ENCODE data around the gene MED13. TPM values are rescaled to one million over a fixed set of nuclear protein-coding genes. Genes with fewer than 3 reads are reported as not detected.

Gene MED13
- total RNA-seq, 1 donor: 68.8 TPM

DNA sequence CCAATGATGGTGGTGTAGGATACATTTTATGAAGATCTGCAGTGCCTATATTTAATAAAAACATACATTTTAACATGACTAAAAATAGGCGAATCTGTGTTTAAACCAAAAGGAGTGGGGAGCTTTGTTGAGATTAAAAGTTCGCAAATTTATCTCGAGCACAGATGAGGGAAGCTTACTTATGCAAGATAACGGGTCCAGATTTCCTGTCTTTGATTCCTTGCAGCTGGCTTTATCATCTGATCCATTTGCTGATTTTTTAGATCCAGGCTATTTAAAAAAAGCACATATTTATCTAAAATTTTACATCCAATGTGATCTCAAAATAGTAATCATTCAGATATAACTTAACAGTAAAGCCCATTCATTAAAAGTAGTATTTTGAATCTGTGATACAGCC lies 80.3 kb downstream of the MED13 start:
- peaks cover 47% of the 10 kb centered on the region for H3K36me3 ChIP-seq (ENCODE audit: insufficient read depth, low read length)
- H3K27me3 ChIP-seq (ENCODE audit: insufficient read depth, low read length): no peaks in the 10 kb centered on the region
- H3K9me3 ChIP-seq (ENCODE audit: low read depth, low read length): no peaks in the 10 kb centered on the region
- H3K79me2 ChIP-seq (ENCODE audit: insufficient read depth, low read length): peaks cover 25% of the 10 kb centered on the region
- no peak for DNase-seq (ENCODE audit: insufficient read length, low spot score, missing footprints)
- H3K4me3 ChIP-seq (ENCODE audit: insufficient read depth, low read length): no peak overlapping the region
- no peaks in the 10 kb centered on the region for H4K20me1 ChIP-seq (ENCODE audit: insufficient read depth, low read length)
- H3K4me2 ChIP-seq (ENCODE audit: insufficient read depth, low read length): no peak overlapping the region
- TF ChIP-seq CTCF (IDR thresholded peaks at IDR 0.05; ENCODE audit: extremely low read depth, low read depth, low read length): no peak
- H3K4me1 ChIP-seq (ENCODE audit: insufficient read depth, low read length): no peaks in the 10 kb centered on the region
- H2AFZ ChIP-seq (ENCODE audit: low read length): no peak overlapping the region
- H3K27ac ChIP-seq (ENCODE audit: low read depth, low read length): no peak overlapping the region

DNA sequence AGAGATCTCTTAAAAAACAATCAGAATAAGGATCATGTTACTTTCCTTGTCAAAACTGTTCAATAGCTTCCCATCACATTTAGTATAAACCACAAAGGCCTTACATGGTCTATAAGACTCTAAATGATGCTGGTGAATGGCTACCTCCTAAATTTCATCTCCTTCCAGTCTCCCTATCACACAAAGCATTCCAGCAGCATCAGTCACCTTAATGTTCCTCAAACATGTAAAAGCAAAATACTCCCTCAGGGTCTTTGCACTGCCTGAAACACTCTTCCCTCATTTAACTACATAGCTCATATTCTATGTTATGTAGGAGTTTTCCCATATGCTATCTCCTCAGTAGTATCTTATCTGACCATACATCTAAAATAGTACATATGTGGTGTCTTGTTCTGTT lies 83.8 kb downstream of the MED13 start:
- no peaks in the 10 kb centered on the region for H4K20me1 ChIP-seq (ENCODE audit: insufficient read depth, low read length)
- H3K36me3 ChIP-seq (ENCODE audit: insufficient read depth, low read length): peaks cover 49% of the 10 kb centered on the region
- H3K4me3 ChIP-seq (ENCODE audit: insufficient read depth, low read length): no peak overlapping the region
- no peak for TF ChIP-seq CTCF (IDR thresholded peaks at IDR 0.05; ENCODE audit: extremely low read depth, low read depth, low read length)
- H3K27me3 ChIP-seq (ENCODE audit: insufficient read depth, low read length): no peaks in the 10 kb centered on the region
- no peak for DNase-seq (ENCODE audit: insufficient read length, low spot score, missing footprints)
- H3K27ac ChIP-seq (ENCODE audit: low read depth, low read length): no peak overlapping the region
- H3K4me1 ChIP-seq (ENCODE audit: insufficient read depth, low read length): no peaks in the 10 kb centered on the region
- no peak overlapping the region for H2AFZ ChIP-seq (ENCODE audit: low read length)
- no peaks in the 10 kb centered on the region for H3K9me3 ChIP-seq (ENCODE audit: low read depth, low read length)
- H3K79me2 ChIP-seq (ENCODE audit: insufficient read depth, low read length): peaks cover 38% of the 10 kb centered on the region
- H3K4me2 ChIP-seq (ENCODE audit: insufficient read depth, low read length): no peak overlapping the region

GRCh38 chr17:61980535-61980934 lies 84.5 kb downstream of the MED13 start:
- H3K9me3 ChIP-seq (ENCODE audit: low read depth, low read length): no peaks in the 10 kb centered on the region
- no peaks in the 10 kb centered on the region for H3K27me3 ChIP-seq (ENCODE audit: insufficient read depth, low read length)
- no peak overlapping the region for H3K4me2 ChIP-seq (ENCODE audit: insufficient read depth, low read length)
- DNase-seq (ENCODE audit: insufficient read length, low spot score, missing footprints): no peak
- peaks cover 47% of the 10 kb centered on the region for H3K36me3 ChIP-seq (ENCODE audit: insufficient read depth, low read length)
- no peak for TF ChIP-seq CTCF (IDR thresholded peaks at IDR 0.05; ENCODE audit: extremely low read depth, low read depth, low read length)
- no peaks in the 10 kb centered on the region for H3K4me1 ChIP-seq (ENCODE audit: insufficient read depth, low read length)
- H3K4me3 ChIP-seq (ENCODE audit: insufficient read depth, low read length): no peak overlapping the region
- no peak overlapping the region for H3K27ac ChIP-seq (ENCODE audit: low read depth, low read length)
- no peaks in the 10 kb centered on the region for H4K20me1 ChIP-seq (ENCODE audit: insufficient read depth, low read length)
- H2AFZ ChIP-seq (ENCODE audit: low read length): no peak overlapping the region
- peaks cover 44% of the 10 kb centered on the region for H3K79me2 ChIP-seq (ENCODE audit: insufficient read depth, low read length)

- H3K79me2 ChIP-seq (ENCODE audit: insufficient read depth, low read length): peaks cover 42% of the 10 kb centered on the region
- H3K27me3 ChIP-seq (ENCODE audit: insufficient read depth, low read length): no peaks in the 10 kb centered on the region
- peaks cover 32% of the 10 kb centered on the region for H3K36me3 ChIP-seq (ENCODE audit: insufficient read depth, low read length)
- no peak for DNase-seq (ENCODE audit: insufficient read length, low spot score, missing footprints)
- no peaks in the 10 kb centered on the region for H3K4me1 ChIP-seq (ENCODE audit: insufficient read depth, low read length)
- H3K4me3 ChIP-seq (ENCODE audit: insufficient read depth, low read length): no peak overlapping the region
- H3K27ac ChIP-seq (ENCODE audit: low read depth, low read length): no peak overlapping the region
- H3K4me2 ChIP-seq (ENCODE audit: insufficient read depth, low read length): no peak overlapping the region
- no peak overlapping the region for H2AFZ ChIP-seq (ENCODE audit: low read length)
- no peak for TF ChIP-seq CTCF (IDR thresholded peaks at IDR 0.05; ENCODE audit: extremely low read depth, low read depth, low read length)
- peaks cover 13% of the 10 kb centered on the region for H4K20me1 ChIP-seq (ENCODE audit: insufficient read depth, low read length)
- H3K9me3 ChIP-seq (ENCODE audit: low read depth, low read length): no peaks in the 10 kb centered on the region
These were observed 91.0 kb downstream of the MED13 start for GRCh38 chr17:61974115-61974514.

All from osteoblast (primary cell).